Heart right ventricle (tissue), 16 donors: ENCODE results near the gene TRAPPC2. TPM values are rescaled to one million over a fixed set of nuclear protein-coding genes. Genes with fewer than 3 reads are reported as not detected.

Experiments used
- ATAC-seq, 8 donors: fragments of 200-7000 bp; cut with Tn5 transposase; one replicate each; pipeline ENCODE4 v1.9.1; 2020; ENCODE audit warnings: mild to moderate bottlenecking in 8 of 8, moderate library complexity in 8 of 8, moderate number of reproducible peaks in 1 of 8
- DNase-seq, 2 donors: peaks; one replicate each; pipeline ENCODE4 v3.0.0-alpha.2; 2020
- H3K27ac ChIP-seq, 10 donors: fragments of 200-600 bp; sonication (generic) in 2 of 10; one replicate each; pipeline versions ENCODE4 v1.5.0 to v1.8.0; 2020 to 2022; ENCODE audit warnings: mild to moderate bottlenecking in 3 of 10
- H3K27me3 ChIP-seq, 7 donors: fragments of 200-600 bp; one replicate each; pipeline ENCODE4 v1.8.0; 2021 to 2022; ENCODE audit warnings: mild to moderate bottlenecking in 2 of 7
- H3K36me3 ChIP-seq, 9 donors: fragments of 200-600 bp; sonication (generic) in 1 of 9; one replicate each; pipeline versions ENCODE4 v1.5.0 to v1.8.0; 2020 to 2022; ENCODE audit warnings: mild to moderate bottlenecking in 2 of 9
- H3K4me1 ChIP-seq, 9 donors: fragments of 200-600 bp; sonication (generic) in 1 of 9; one replicate each; pipeline versions ENCODE4 v1.5.0 to v1.8.0; 2020 to 2022; ENCODE audit warnings: mild to moderate bottlenecking in 4 of 9
- H3K4me3 ChIP-seq, 10 donors: fragments of 200-600 bp; sonication (generic) in 2 of 10; one replicate each; pipeline versions ENCODE4 v1.5.0 to v1.8.0; 2020 to 2022; ENCODE audit warnings: mild to moderate bottlenecking in 7 of 10, moderate library complexity in 2 of 10
- H3K9me3 ChIP-seq, 11 donors: fragments of 200-600 bp in 10 of 11; sonication (generic) in 2 of 11; one replicate each; pipeline versions ENCODE4 v1.5.0 to v1.8.0; 2013 to 2022; ENCODE audit warnings: mild to moderate bottlenecking in 2 of 11, control low read depth in 1 of 11, moderate library complexity in 1 of 11
- WGBS, 2 donors: extraction: QIAGEN DNeasy Blood & Tissue Kit; methylation state at CpG; one replicate each; pipeline ENCODE4 v1.1.7; 2013; ENCODE audit warnings: inconsistent platforms in 1 of 2; 5-methylcytosine and 5-hydroxymethylcytosine counted together
- intact Hi-C, 10 donors: fragments of 100-400 bp; cut with DNase I; formaldehyde crosslinking; loops; one replicate each; pipeline versions ENCODE4 v1.11.1 to v1.14.2; 2022
- polyA plus RNA-seq, 2 donors: library from polyadenylated mRNA; stranded (reverse); fragments of 200-250 nt; gene quantifications; one replicate each; pipeline ENCODE4 v1.2.3, GENCODE V29; 2013
- total RNA-seq, 10 donors: library from RNA; stranded (reverse); fragmentation: NEBNext Ultra II Directional in 3 of 10; extraction: Animal tissue kit (Norgen Biotek cat#: 25700) in 3 of 10; gene quantifications; one replicate each; pipeline versions ENCODE4 v1.2.1 to v1.2.4, GENCODE V29; 2021 to 2023
- TF ChIP-seq, protein P1 (sequence below), 9 donors: fragments of 200-600 bp; sonication (generic) in 2 of 9; IDR thresholded peaks; one replicate each; pipeline versions ENCODE4 v1.5.0 to v1.8.0; 2021 to 2022; ENCODE audit warnings: antibody characterized with exemption in 9 of 9, mild to moderate bottlenecking in 5 of 9, moderate library complexity in 1 of 9
- donor health status: Arrhythmogenic right ventricular cardiomyopathy.
- donor health status: ischemic (EF 13 %, LVEDD 7.1; RV severe dilation, severe dysfunction).
- donor health status: healthy with polysubstance abuse.
- donor health status: DM: no; HTN: yes; CAD: no.
- donor health status: DM: no; HTN: no; CAD: no.
- donor health status: ischemic (EF 25% LVEDD 6.9; RV normal size, moderate dysfunction).
- donor health status: ischemic (EF 25% LVEDD 5.7; RV mildly dilated, moderate dysfunction).
- donor health status: healthy.
- donor health status: DM: yes; HTN: yes; CAD: no.
- donor health status: Ischemic cardiomyopathy.
- donor health status: ischemic (EF 35%, LVEDD 5.7; RV mildly dilated, moderate dysfunction).
- donor health status: nonischemic (EF 11% LVEDD 7.7; RV severe dilation, severe dysfunction).
- donor health status: DM: yes; HTN: yes; CAD: no.
- donor health status: PGD.
- donor health status: ischemic (EF 29% LVEDD 5.4; RV normal size, mild dysfunction).
- donor health status: nonischemic (EF 23%, LVEDD 6.1; RV moderate dilation, normal function).

The TRAPPC2 gene
- total and polyA plus RNA-seq, 12 donors = 3.8 to 9.3 (median 6.0) TPM

GRCh38 chrX:13666836-13667235 is 67.6 kb downstream of the TRAPPC2 start:
- TF ChIP-seq, protein P1, sequence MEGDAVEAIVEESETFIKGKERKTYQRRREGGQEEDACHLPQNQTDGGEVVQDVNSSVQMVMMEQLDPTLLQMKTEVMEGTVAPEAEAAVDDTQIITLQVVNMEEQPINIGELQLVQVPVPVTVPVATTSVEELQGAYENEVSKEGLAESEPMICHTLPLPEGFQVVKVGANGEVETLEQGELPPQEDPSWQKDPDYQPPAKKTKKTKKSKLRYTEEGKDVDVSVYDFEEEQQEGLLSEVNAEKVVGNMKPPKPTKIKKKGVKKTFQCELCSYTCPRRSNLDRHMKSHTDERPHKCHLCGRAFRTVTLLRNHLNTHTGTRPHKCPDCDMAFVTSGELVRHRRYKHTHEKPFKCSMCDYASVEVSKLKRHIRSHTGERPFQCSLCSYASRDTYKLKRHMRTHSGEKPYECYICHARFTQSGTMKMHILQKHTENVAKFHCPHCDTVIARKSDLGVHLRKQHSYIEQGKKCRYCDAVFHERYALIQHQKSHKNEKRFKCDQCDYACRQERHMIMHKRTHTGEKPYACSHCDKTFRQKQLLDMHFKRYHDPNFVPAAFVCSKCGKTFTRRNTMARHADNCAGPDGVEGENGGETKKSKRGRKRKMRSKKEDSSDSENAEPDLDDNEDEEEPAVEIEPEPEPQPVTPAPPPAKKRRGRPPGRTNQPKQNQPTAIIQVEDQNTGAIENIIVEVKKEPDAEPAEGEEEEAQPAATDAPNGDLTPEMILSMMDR (IDR thresholded peaks at IDR 0.05) = no peak
- intact Hi-C loops = loop anchor here in 2 of 10 donors (5.0 to 10.0 kb wide), 2 partner anchors 65 to 78 kb away; partner anchors contain the start of genes OFD1 (in 1 of the 2) and TRAPPC2 (in 1 of the 2)
- peaks cover 0 to 30% (median 0%) of the 10 kb centered on the region in 7 donors for H3K27me3 ChIP-seq
- DNase-seq (peak in 1 of 2 donors; percentile 19), ATAC-seq (peak in 1 of 8 donors; percentile 62)
- H3K9me3 ChIP-seq = no peaks in the 10 kb centered on the region
- peaks cover 0 to 40% (median 0%) of the 10 kb centered on the region in 9 donors for H3K36me3 ChIP-seq
- peaks cover 0 to 24% (median 0%) of the 10 kb centered on the region in 9 donors for H3K4me1 ChIP-seq
- no peak overlapping the region for H3K4me3 ChIP-seq
- H3K27ac ChIP-seq = peak overlapping the region in 5 of 10 donors; percentile 13 to 44 (median 31)
- WGBS, 2 donors = 65 to 70% methylated on average over 3 of the region's 3 CpGs

DNA sequence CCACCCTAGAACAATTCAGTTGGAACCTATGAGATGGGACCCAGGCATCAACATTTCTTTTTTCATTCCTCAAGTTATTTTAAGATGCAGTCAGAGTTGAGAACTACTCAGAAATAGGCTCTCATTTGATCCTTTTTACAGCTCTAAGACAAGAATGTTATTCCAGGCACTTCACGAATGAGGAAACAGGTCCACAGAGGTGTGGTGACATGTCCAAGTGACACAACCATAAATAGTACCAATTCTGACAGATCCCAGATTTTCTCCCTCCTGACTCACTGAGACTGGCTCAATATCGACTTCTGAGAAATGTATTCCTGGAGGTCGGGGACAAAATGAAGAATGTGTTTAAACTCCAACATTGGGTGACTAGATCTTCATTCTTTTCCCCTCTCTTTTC is 70.4 kb downstream of the TRAPPC2 start:
- TF ChIP-seq, protein P1 (IDR thresholded peaks at IDR 0.05) = no peak
- DNase-seq = no peak
- Histone ChIP-seq H3K9me3 (no peaks in the 10 kb centered on the region), H3K27ac (peak overlapping the region in 6 of 10 donors; percentile 2 to 55 (median 27)), H3K4me3 (no peak overlapping the region), H3K27me3 (peaks cover 0 to 14% (median 0%) of the 10 kb centered on the region in 7 donors), H3K4me1 (peaks cover 0 to 23% (median 0%) of the 10 kb centered on the region in 9 donors), H3K36me3 (peaks cover 0 to 58% (median 0%) of the 10 kb centered on the region in 9 donors)
- ATAC-seq = peak in 2 of 8 donors; percentile 62 to 81
- WGBS, 2 donors = 50 to 57% methylated on average over 3 of the region's 3 CpGs
- intact Hi-C loops = loop anchor here in 1 of 10 donors (10.0 kb wide), 1 partner anchor 81 kb away; no protein-coding TSS in a partner anchor

- ATAC-seq (peak in 1 of 8 donors; percentile 24), DNase-seq (no peak)
- no peaks in the 10 kb centered on the region for H3K27me3 ChIP-seq
- peaks cover 0 to 58% (median 0%) of the 10 kb centered on the region in 9 donors for H3K36me3 ChIP-seq
- no peaks in the 10 kb centered on the region for H3K9me3 ChIP-seq
- TF ChIP-seq, protein P1 (IDR thresholded peaks at IDR 0.05) = no peak
- H3K4me3 ChIP-seq = no peak overlapping the region
- intact Hi-C loops = loop anchor here in 1 of 10 donors (10.0 kb wide), 1 partner anchor 82 kb away; no protein-coding TSS in a partner anchor
- H3K27ac ChIP-seq = peak overlapping the region in 2 of 10 donors; percentile 4 to 13
- H3K4me1 ChIP-seq = peaks cover 0 to 22% (median 0%) of the 10 kb centered on the region in 9 donors
- 71 to 77% methylated on average over 6 of the region's 6 CpGs for WGBS, 2 donors
Measured at GRCh38 chrX:13662355-13662791, 72.0 kb downstream of the TRAPPC2 start.

Other genes starting within 250 kb of the TRAPPC2 start
- under 1 TPM in 1 of 10 donors, not detected in 9; 0.11 TPM for gene EGFL6, start 165.0 kb downstream of the TRAPPC2 start, total RNA-seq
- gene EGFL6, start 165.0 kb downstream of the TRAPPC2 start, polyA plus RNA-seq = not detected
- gene TCEANC, start 81.5 kb downstream of the TRAPPC2 start, total RNA-seq = 1 to 10 TPM; 3.3 to 7.2 (median 4.6) TPM
- gene TCEANC, start 81.5 kb downstream of the TRAPPC2 start, polyA plus RNA-seq = 1 to 10 TPM in 1 of 2 donors, under 1 TPM in 1; 0.59 to 3.1 TPM
- gene RAB9A, start 45.5 kb downstream of the TRAPPC2 start, total RNA-seq = 10 to 100 TPM; 16.9 to 28.9 (median 20.9) TPM
- 10 to 100 TPM in 1 of 2 donors, 1 to 10 TPM in 1; 5.1 to 19.6 TPM for gene RAB9A, start 45.5 kb downstream of the TRAPPC2 start, polyA plus RNA-seq
- gene OFD1, start 128 bp upstream of the TRAPPC2 start, total RNA-seq = 10 to 100 TPM in 1 of 10 donors, 1 to 10 TPM in 9; 7.8 to 11.4 (median 9.2) TPM
- gene OFD1, start 128 bp upstream of the TRAPPC2 start, polyA plus RNA-seq = 10 to 100 TPM in 1 of 2 donors, 1 to 10 TPM in 1; 7.6 to 51.5 TPM
- 1 to 10 TPM in 9 of 10 donors, under 1 TPM in 1; 0.94 to 7.8 (median 2.6) TPM for gene GPM6B, start 82.5 kb upstream of the TRAPPC2 start, total RNA-seq
- gene GPM6B, start 82.5 kb upstream of the TRAPPC2 start, polyA plus RNA-seq = 1 to 10 TPM; 4.3 to 5.0 TPM